Measurements from ENCODE around the gene LRP1B.

Gene LRP1B

GRCh38 chr2:141499123-141499522 is 631.7 kb downstream of the LRP1B start:
- no peak for DNase-seq

GRCh38 chr2:141498561-141498960 is 632.3 kb downstream of the LRP1B start:
- DNase-seq = no peak

DNA sequence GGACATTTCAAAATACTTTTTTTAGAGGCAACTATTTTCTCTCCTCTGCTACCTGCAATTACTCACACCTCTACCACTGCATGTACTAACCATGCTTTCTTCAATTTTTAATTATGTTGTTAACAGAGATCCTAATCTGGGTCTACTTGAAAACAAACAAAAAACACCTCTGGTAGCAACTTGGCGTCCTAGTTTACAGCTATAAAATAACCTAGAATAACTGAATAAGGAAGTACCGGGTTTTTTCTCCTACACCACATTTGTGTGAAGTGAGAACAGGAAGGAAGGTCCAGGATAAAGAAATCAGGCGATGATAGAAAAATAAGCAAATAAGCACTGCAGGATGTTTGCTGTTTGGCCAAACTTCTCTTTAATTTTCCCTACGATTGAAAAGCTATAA is 633.5 kb downstream of the LRP1B start:
- DNase-seq = no peak

- no peak for DNase-seq
These were observed 634.0 kb downstream of the LRP1B start for GRCh38 chr2:141496810-141497209.

- DNase-seq = no peak
These were observed 636.9 kb downstream of the LRP1B start for GRCh38 chr2:141493936-141494335.

GRCh38 chr2:141492816-141493215 is 638.0 kb downstream of the LRP1B start:
- DNase-seq = no peak

GRCh38 chr2:141490886-141491285 is 639.9 kb downstream of the LRP1B start:
- no peak for DNase-seq

GRCh38 chr2:141482697-141483096 is 648.1 kb downstream of the LRP1B start:
- no peak for DNase-seq

DNA sequence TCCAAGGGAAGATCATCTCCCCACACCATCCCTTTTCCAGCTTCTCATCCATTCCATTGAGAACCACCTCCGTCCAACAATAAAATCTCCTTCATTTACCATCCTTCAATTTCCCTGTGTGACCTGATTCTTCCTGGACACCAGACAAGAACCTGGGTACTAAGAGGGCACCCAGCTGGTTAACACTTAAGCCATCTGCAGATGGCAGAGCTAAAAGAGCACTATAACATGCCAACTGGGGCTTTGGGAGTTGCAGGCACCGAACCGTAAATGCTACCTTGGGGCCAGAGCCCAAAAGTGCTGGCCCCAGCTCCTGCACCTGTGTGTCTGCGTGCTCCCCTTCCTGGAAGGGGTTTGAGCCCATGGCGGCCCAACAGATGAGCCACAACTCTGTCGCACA is 655.0 kb downstream of the LRP1B start:
- no peak for DNase-seq

GRCh38 chr2:141468761-141469160 is 662.1 kb downstream of the LRP1B start:
- no peak for DNase-seq

DNA sequence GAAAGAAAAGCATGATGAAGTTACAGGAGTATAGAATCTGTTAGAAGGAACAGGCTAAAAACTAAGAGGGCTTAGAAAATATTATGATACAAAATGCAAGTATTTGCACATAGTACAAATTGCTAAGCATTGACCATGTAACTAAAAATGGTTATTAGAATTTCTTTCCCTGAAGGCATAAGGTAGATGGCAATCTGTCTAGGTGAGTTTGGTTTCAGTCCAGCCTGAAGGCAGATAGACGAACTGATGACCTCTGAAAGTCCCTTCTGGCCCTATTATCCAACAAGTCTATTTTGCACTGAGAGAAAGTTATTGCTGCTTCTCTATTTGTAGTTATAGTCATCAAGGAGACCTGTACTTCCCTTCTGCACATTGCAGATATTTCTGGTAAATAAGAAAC is 663.5 kb downstream of the LRP1B start:
- DNase-seq = no peak

GRCh38 chr2:141464995-141465394 is 665.8 kb downstream of the LRP1B start:
- DNase-seq = no peak

DNA sequence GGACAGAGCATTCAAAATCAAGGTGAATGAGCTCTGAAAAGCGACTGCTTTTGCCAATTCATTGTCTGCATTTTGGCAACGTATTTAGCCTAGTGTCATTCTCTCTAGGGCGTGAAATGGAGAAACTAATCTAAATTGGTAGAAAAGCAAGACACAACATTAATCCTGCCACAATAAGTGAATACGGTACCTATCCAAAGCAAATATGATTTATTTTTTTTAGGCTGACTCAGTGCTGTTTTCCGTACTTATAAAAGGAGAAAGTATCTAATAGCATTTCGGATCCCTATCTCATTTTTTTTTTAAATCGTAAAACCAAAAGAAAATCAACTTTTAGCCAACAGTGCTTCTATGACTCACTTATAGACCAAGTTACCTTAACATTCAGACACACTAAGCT is 672.5 kb downstream of the LRP1B start:
- no peak for DNase-seq

- DNase-seq = no peak
These were observed 674.9 kb downstream of the LRP1B start for GRCh38 chr2:141455877-141456276.

DNA sequence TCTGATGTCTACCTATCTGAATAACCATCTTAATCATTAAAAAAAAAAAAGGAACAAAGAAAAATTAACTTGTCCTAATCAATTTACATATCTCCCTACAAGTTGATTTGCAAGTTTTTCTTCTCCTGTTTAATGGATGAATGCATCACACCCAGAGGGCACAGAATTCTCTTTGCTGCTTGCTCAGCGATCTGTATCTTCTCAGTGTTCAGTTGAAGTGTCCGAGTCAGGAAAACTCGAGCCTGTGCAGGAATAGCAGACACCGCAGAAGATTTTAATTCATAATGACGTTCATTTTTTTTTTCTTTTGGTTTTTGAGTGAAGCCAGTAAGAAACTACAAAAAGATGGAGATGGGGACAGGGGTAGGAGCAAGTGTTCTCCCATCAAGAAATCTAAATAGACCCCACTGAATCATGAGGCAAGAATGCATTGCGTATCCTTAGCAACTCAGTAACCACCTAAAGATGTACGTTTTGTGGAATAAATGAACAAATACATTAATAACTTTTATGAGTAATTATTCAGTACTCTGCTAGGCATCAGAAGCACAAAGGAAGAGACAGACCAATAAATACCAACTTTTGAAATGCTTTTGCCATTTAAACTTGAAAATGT is 675.5 kb downstream of the LRP1B start:
- DNase-seq = peak; percentile 61

DNA sequence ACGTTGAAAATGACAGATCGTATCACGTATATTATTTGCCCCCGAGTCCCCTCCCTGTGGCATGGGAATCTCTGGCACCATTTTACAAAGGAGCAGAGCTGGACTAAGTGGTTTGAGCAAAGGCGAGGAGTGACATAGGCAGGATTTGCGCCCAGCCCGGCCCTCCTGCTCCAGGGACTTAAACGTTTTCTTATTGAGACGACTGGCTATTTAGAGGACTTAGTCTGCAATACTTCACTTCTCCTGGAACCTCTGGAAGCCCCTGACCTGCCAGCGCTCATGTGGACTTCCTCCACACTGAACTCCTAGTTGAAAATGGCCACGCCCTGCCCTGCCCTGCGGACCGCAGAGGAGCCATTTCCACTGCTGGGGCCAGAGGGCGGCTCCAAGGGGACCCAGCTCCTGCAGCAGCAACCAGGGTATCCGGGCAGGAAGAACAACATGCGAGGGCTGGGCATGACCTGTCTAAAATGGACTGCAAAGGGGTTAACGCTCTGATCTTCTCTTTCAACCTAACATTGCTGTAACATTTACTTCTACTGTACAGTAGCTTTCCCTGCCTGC is 690.7 kb downstream of the LRP1B start:
- DNase-seq = no peak

DNA sequence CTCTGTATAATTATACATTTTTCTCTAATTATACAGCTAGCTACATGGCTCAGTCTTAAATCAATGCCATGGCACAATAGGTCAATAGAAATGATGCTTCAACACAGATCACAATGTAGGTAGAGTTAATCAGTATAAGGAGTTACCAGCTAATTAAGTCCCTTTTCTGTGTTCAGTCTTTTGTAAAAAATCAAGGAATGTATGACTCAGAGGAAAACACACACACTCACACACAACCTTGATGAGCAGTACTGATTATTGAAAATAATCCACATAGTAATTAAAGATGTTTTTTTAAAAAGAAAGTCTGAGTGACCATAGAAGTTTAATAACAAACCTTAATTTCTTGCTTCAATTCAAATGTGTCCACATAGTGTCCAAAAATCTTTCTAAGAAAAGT is 691.3 kb downstream of the LRP1B start:
- peak; percentile 9 for DNase-seq

DNA sequence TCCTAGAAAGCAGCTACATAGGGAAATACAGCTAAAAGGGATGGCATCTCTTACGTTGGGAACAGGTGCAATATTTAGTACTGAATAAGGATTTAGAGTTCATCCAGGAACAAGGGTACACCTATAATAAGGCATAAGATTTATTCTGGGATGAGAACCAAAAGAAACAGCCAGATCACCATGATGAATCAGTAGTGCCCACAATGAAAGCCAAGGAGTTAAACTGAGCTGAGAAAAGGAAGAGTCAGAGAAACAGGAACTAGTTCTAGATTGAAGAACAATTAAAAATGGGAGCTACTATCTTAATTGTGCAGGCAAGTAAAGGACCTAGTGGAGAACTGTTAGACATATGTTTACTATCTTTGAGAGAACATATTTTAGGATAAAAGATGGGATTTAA is 692.3 kb downstream of the LRP1B start:
- DNase-seq = no peak

DNA sequence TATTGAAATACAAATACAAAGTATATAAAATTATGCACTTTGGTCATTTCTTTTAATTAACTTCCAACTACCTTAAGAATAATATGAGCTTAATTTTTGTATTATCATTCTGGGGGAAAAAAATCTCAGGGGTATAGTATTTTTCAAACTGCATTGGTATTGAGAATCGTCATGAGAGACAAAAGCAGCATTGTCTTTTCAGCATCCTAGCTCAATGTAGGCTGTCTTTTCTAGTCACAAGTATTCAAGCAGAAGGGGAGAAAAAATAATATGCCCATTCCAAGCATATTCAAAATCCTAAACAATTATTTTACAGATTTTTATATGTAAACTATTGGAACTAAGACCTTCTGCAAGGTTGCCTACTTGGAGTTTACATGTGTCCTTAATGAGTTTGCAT is 693.3 kb downstream of the LRP1B start:
- DNase-seq = no peak

GRCh38 chr2:141423124-141423523 is 707.7 kb downstream of the LRP1B start:
- DNase-seq = peak; percentile 8

- no peak for DNase-seq
These were observed 713.5 kb downstream of the LRP1B start for GRCh38 chr2:141417246-141417797.

DNA sequence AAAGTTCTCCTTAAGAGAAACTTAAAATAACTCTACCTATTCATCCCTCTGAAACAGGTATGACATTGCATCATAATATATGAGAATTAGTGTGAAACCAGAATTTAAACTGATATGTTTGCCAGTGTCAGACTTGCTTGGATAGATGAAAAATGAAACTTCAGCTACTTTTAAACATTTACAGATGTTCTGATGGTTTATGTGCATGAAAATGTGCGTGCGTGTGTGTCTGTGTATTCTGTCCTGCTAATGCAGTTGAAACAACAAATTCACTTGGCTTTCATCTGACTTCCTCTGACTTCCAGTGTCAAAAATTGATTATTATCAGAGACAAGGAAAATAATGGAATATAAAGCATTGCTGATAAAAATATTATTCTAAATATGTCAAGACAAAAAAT is 719.4 kb downstream of the LRP1B start:
- peak; percentile 2 for DNase-seq

GRCh38 chr2:141399270-141399669 is 731.5 kb downstream of the LRP1B start:
- peak; percentile 12 for DNase-seq

- DNase-seq = no peak
These were observed 737.6 kb downstream of the LRP1B start for GRCh38 chr2:141393214-141393545.

Data from eye (tissue), 1 donor.